GM12878 (cell line): ENCODE measurements around the gene GRIN2A.

ENCODE experiments used
- BRCA1 ChIP-seq: IDR thresholded peaks from 2 replicates; pipeline ENCODE4 v1.6.1; 2011; ENCODE audit warnings: low read depth, low read length, improper control_type of control experiment
- CEBPB ChIP-seq, 2 experiments: fragments of 150-350 bp in 1 of 2; IDR thresholded peaks; 2 replicates each; pipeline ENCODE4 v1.6.1; 2012 to 2014; ENCODE audit warnings: low read depth in 2 of 2, low read length in 2 of 2, borderline replicate concordance in 1 of 2, inconsistent platforms in 1 of 2
- EGR1 ChIP-seq, 2 experiments: IDR thresholded peaks; 1 replicate in 1 of 2; 2 replicates in 1 of 2; pipeline ENCODE4 v1.6.1; 2011 to 2012; ENCODE audit warnings: low read depth in 2 of 2, low read length in 2 of 2, borderline replicate concordance in 1 of 2, mild to moderate bottlenecking in 1 of 2, moderate library complexity in 1 of 2
- GABPA ChIP-seq: IDR thresholded peaks from 2 replicates; pipeline ENCODE4 v1.6.1; 2014; ENCODE audit warnings: antibody characterized with exemption, low read depth, mild to moderate bottlenecking, inconsistent platforms
- JUND ChIP-seq: IDR thresholded peaks from 2 replicates; pipeline ENCODE4 v1.6.1; 2012; ENCODE audit warnings: low read depth, mild to moderate bottlenecking, low read length, improper control_type of control experiment, moderate library complexity
- MAX ChIP-seq: IDR thresholded peaks from 2 replicates; pipeline ENCODE4 v1.6.1; 2012; ENCODE audit warnings: low read depth, low read length, improper control_type of control experiment
- MYC ChIP-seq: IDR thresholded peaks from 2 replicates; pipeline ENCODE4 v1.6.1; 2011; ENCODE audit warnings: mild to moderate bottlenecking, low read length, moderate library complexity, inconsistent platforms; ENCODE audit not compliant: insufficient read depth, insufficient replicate concordance, insufficient read length, severe bottlenecking
- POLR2A ChIP-seq: IDR thresholded peaks from 2 replicates; pipeline ENCODE4 v1.6.1; 2011; ENCODE audit warnings: low read depth, mild to moderate bottlenecking, low read length
- RAD21 ChIP-seq: IDR thresholded peaks from 2 replicates; pipeline ENCODE4 v1.6.1; 2011; ENCODE audit warnings: mild to moderate bottlenecking, low read depth, low read length, moderate library complexity; ENCODE audit not compliant: insufficient read depth
- WRNIP1 ChIP-seq: IDR thresholded peaks from 2 replicates; pipeline ENCODE4 v1.6.1; 2011; ENCODE audit warnings: low read depth, low read length, improper control_type of control experiment, borderline replicate concordance

GRCh38 chr16:10145542-10146035, 36.6 kb downstream of the GRIN2A start:
- TF ChIP-seq POLR2A (no peak), MYC (no peak), EGR1 (IDR thresholded peaks at IDR 0.05; ENCODE audit: borderline replicate concordance in 1 of 2, low read depth in 2 of 2, low read length in 2 of 2) (no peak), GABPA (no peak), JUND (no peak), CEBPB (IDR thresholded peaks at IDR 0.05; ENCODE audit: borderline replicate concordance in 1 of 2, low read depth in 2 of 2, low read length in 2 of 2) (no peak), RAD21 (no peak), MAX (no peak), BRCA1 (no peak), WRNIP1 (no peak)
